ENCODE data around the gene STX18.

DNA sequence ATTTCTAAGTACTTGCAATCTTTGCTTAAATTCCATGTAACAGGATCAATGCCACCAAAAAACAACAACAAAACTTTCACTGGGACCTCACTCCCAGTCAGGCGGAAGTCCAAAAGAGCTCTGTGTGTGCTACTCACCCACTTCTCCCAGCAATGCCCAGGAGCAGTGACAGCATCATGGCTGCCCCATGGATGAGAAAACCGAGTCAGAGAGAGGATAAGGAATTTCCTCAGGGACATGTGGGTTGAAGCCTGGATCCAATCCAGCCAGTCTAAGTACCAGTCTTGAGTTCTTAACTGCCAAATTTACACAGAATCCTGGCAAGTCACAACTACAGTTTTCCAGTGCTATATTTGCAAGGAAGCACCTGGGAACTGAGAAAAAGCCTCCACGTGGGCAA lies 64.5 kb downstream of the STX18 start:
- no peak for TF ChIP-seq EP300 (IDR thresholded peaks at IDR 0.05; ENCODE audit: low read depth)
- TF ChIP-seq CTCF (IDR thresholded peaks at IDR 0.05), result no peak
- TF ChIP-seq POLR2AphosphoS5 (IDR thresholded peaks at IDR 0.05), result no peak
